K562 (cell line): ENCODE data around the gene DGUOK. TPM values are rescaled to one million over a fixed set of nuclear protein-coding genes. Genes with fewer than 3 reads are reported as not detected.

Experiments used
- ATAC-seq: fragments of 200-7000 bp; cut with Tn5 transposase; 3 replicates; pipeline ENCODE4 v1.9.1; 2020; ENCODE audit warnings: moderate library complexity
- BruUV-seq: library from RNA; stranded (reverse); fragments of 400-500 nt; replicated peaks from 2 replicates; lab custom pipeline; 2021; lab: Mats Ljungman, UMichigan
- CTCF ChIA-PET: fragments of 300-600 bp; formaldehyde crosslinking; extraction: SDS; loops from one replicate; lab custom pipeline; 2021; ENCODE audit warnings: low intra/inter-chr PET ratio; lab: Yijun Ruan, JAX
- POLR2A ChIA-PET: fragments of 300-600, 350-650 bp; sonication (Branson Sonifier 250); formaldehyde crosslinking; extraction: SDS; loops from one replicate; lab custom pipeline; 2021; ENCODE audit warnings: antibody characterized with exemption, inconsistent platforms; lab: Yijun Ruan, JAX
- DNase-seq, 4 experiments: peaks; one replicate each; pipeline versions ENCODE4 v3.0.0 to v3.0.0-alpha.2; 2011 to 2018; ENCODE audit warnings: low spot score in 3 of 4, mixed read lengths in 3 of 4; ENCODE audit errors: extremely low read depth in 1 of 4
- FAIRE-seq: peaks from 2 replicates; lab custom pipeline; 2011; peaks lifted over from hg19 to GRCh38; lab: Jason Lieb, UNC
- H2AFZ ChIP-seq: 2 replicates; pipeline ENCODE4 v1.6.0; 2011; ENCODE audit warnings: low read depth, low read length, control low read depth, inconsistent platforms
- H3K27ac ChIP-seq: fragments of 200-600 bp; 3 replicates; pipeline ENCODE4 v1.8.0; 2011; ENCODE audit warnings: low read depth, mild to moderate bottlenecking, control low read depth, inconsistent platforms, low read length, moderate library complexity, mixed read lengths; ENCODE audit errors: extremely low read depth
- H3K27me3 ChIP-seq, 2 experiments: fragments of 300-600 bp in 1 of 2; 2 replicates in 1 of 2; 3 replicates in 1 of 2; pipeline versions ENCODE4 v1.6.0 to v1.8.0; 2011; ENCODE audit warnings: inconsistent platforms in 2 of 2, low read length in 2 of 2, mild to moderate bottlenecking in 1 of 2, mixed read lengths in 1 of 2, moderate library complexity in 1 of 2; ENCODE audit not compliant: control insufficient read depth in 2 of 2, insufficient read depth in 2 of 2
- H3K36me3 ChIP-seq: fragments of 300-600 bp; 3 replicates; pipeline ENCODE4 v1.8.0; 2011; ENCODE audit warnings: mild to moderate bottlenecking, low read length, inconsistent platforms; ENCODE audit not compliant: control insufficient read depth, insufficient read depth
- H3K4me1 ChIP-seq, 2 experiments: fragments of 200-600 bp in 1 of 2; replicated peaks in 1 of 2; 2 replicates in 1 of 2; 3 replicates in 1 of 2; pipeline versions ENCODE4 v1.5.1 to v1.8.0; 2011; ENCODE audit warnings: inconsistent platforms in 2 of 2, low read length in 2 of 2, mild to moderate bottlenecking in 1 of 2, mixed read lengths in 1 of 2, moderate library complexity in 1 of 2; ENCODE audit not compliant: control insufficient read depth in 2 of 2, insufficient read depth in 2 of 2
- H3K4me2 ChIP-seq: 2 replicates; pipeline ENCODE4 v1.6.1; 2011; ENCODE audit warnings: low read length, control low read depth, inconsistent platforms, mixed read lengths; ENCODE audit not compliant: insufficient read depth
- H3K4me3 ChIP-seq: fragments of 200-600 bp; sonication (generic), shearing (Covaris generic); 2 replicates; pipeline ENCODE4 v1.5.1; 2016; ENCODE audit warnings: control low read depth, inconsistent platforms
- H3K79me2 ChIP-seq: fragments of 200-600 bp; 3 replicates; pipeline ENCODE4 v1.8.0; 2011; ENCODE audit warnings: low read length, inconsistent platforms; ENCODE audit not compliant: control insufficient read depth, insufficient read depth
- H3K9ac ChIP-seq, 2 experiments: 2 replicates each; pipeline versions ENCODE4 v1.6.0 to v1.6.1; 2011; ENCODE audit warnings: low read depth in 2 of 2, low read length in 2 of 2, control low read depth in 1 of 2, inconsistent platforms in 1 of 2, mild to moderate bottlenecking in 1 of 2, mixed read lengths in 1 of 2; ENCODE audit not compliant: insufficient read depth in 1 of 2
- H3K9me1 ChIP-seq: one replicate; pipeline ENCODE4 v1.6.0; 2011; ENCODE audit warnings: inconsistent platforms, mild to moderate bottlenecking, low read length, moderate library complexity; ENCODE audit not compliant: control insufficient read depth, insufficient read depth
- H3K9me3 ChIP-seq: replicated peaks from 2 replicates; pipeline ENCODE4 v1.5.1; 2011; ENCODE audit warnings: low read depth, low read length, inconsistent platforms; ENCODE audit not compliant: control insufficient read depth, insufficient read depth
- H4K20me1 ChIP-seq: replicated peaks from 2 replicates; pipeline ENCODE4 v1.6.1; 2011; ENCODE audit warnings: low read length, inconsistent platforms, mixed read lengths; ENCODE audit not compliant: control insufficient read depth, insufficient read depth
- ARID1B ChIP-seq: fragments of 450-650 bp; IDR thresholded peaks from 2 replicates; pipeline ENCODE4 v1.6.1; 2016; ENCODE audit warnings: antibody characterized with exemption, mild to moderate bottlenecking, inconsistent platforms
- ATF1 ChIP-seq, 2 experiments: fragments of 450-650 bp in 1 of 2; IDR thresholded peaks; 2 replicates each; pipeline ENCODE4 v1.6.1; 2016; ENCODE audit warnings: missing compliant biosample characterization in 1 of 2, missing genetic modification characterization in 1 of 2
- CREM ChIP-seq: IDR thresholded peaks from 2 replicates; pipeline ENCODE4 v1.6.1; 2014; ENCODE audit warnings: antibody characterized with exemption, low read depth
- DNMT1 ChIP-seq: fragments of 450-650 bp; IDR thresholded peaks from 2 replicates; pipeline ENCODE4 v1.6.1; 2016; ENCODE audit warnings: antibody characterized with exemption, mild to moderate bottlenecking
- NR0B1 ChIP-seq: fragments of 450-650 bp; IDR thresholded peaks from one replicate; pipeline ENCODE4 v1.6.1; 2018; ENCODE audit warnings: mild to moderate bottlenecking, moderate library complexity; ENCODE audit not compliant: partially characterized antibody
- ZNF24 ChIP-seq: fragments of 450-650 bp; IDR thresholded peaks from 2 replicates; pipeline ENCODE4 v1.6.1; 2016
- WGBS: fragments of 100-300 bp; shearing (Covaris generic); methylation state at CpG from one replicate; pipeline ENCODE4 v1.1.6; 2016; ENCODE audit warnings: low coverage, mixed read lengths; ENCODE audit not compliant: insufficient coverage; ENCODE audit errors: missing lambda C conversion rate; 5-methylcytosine and 5-hydroxymethylcytosine counted together
- in situ Hi-C: fragments of 300-500 bp; cut with MboI; formaldehyde crosslinking; loops from 4 replicates; pipeline ENCODE4 v1.15.0; 2018; ENCODE audit warnings: inconsistent platforms, mixed read lengths
- intact Hi-C: fragments of 100-400 bp; cut with micrococcal nuclease; formaldehyde crosslinking; loops from 2 replicates; pipeline ENCODE4 v1.14.2; 2022
- polyA plus RNA-seq, 8 experiments: library from polyadenylated mRNA; depleted of rRNA in 4 of 8; stranded (reverse) in 5 of 8; unstranded in 3 of 8; fragments of >200 nt; fragmentation: Nextera tagmentation in 2 of 8; fragmentation: Illumina TruSeq in 1 of 8; extraction: Ambion mirVana in 2 of 8; extraction: Trizol in 1 of 8; gene quantifications; 2 replicates each; pipeline versions ENCODE4 v1.2.1 to v1.2.3, GENCODE V29; 2011 to 2014; ENCODE audit warnings: inconsistent platforms in 1 of 8, missing spikeins in 1 of 8
- total RNA-seq, 7 experiments: library from RNA; depleted of rRNA in 6 of 7; stranded (reverse); fragments of >200 nt in 6 of 7; fragmentation: Illumina TruSeq in 2 of 7; extraction: Trizol in 2 of 7; gene quantifications; 2 replicates each; pipeline versions ENCODE4 v1.2.1 to v1.2.3, GENCODE V29; 2011 to 2021; ENCODE audit warnings: low replicate concordance in 1 of 7
- TF ChIP-seq, protein P1 (sequence below), 2 experiments: fragments of 450-650 bp in 1 of 2; sonication (generic) in 1 of 2; formaldehyde crosslinking in 1 of 2; IDR thresholded peaks in 1 of 2; conservative IDR thresholded peaks in 1 of 2; 2 replicates each; pipeline versions ENCODE4 v1.6.1 to v1.8.1; 2016 to 2023; ENCODE audit warnings: mild to moderate bottlenecking in 2 of 2, moderate library complexity in 2 of 2, inconsistent platforms in 1 of 2, missing genetic modification reagents in 1 of 2
- TF ChIP-seq, protein P2 (sequence below): fragments of 250-450 bp; sonication (Bioruptor Pico); IDR thresholded peaks from 2 replicates; pipeline ENCODE4 v1.5.0; 2021

DGUOK gene
- total and polyA plus RNA-seq, 9 of the 15 experiments (the other 6 are each of a cell fraction or from before 2014, with no cell fraction given): 67.0 to 288 (median 126) TPM

GRCh38 chr2:73911548-73912208, 15.0 kb upstream of the DGUOK start:
- no peaks in the 10 kb centered on the region for H3K27me3 ChIP-seq
- WGBS: 34% methylated on average over 8 of the region's 8 CpGs
- H3K4me3 ChIP-seq: no peak overlapping the region
- BruUV-seq: no TSS peak
- no peaks in the 10 kb centered on the region for H3K9me1 ChIP-seq
- H2AFZ ChIP-seq: no peak overlapping the region
- H3K4me1 ChIP-seq: no peaks in the 10 kb centered on the region; a peak in 1 of 5 replicates
- no peaks in the 10 kb centered on the region for H3K36me3 ChIP-seq
- TF ChIP-seq CREM (peak; percentile 79), ZNF24 (no peak), NR0B1 (no peak), ATF1 (CRISPR knock-in tag; IDR thresholded peaks at IDR 0.05) (no peak), ATF1 (tag; IDR thresholded peaks at IDR 0.05) (peak; percentile 73), DNMT1 (no peak), ARID1B (no peak)
- TF ChIP-seq, protein P1, sequence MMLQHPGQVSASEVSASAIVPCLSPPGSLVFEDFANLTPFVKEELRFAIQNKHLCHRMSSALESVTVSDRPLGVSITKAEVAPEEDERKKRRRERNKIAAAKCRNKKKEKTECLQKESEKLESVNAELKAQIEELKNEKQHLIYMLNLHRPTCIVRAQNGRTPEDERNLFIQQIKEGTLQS (IDR thresholded peaks at IDR 0.05): peak; percentile 19; the same call in 1 of the 2 replicates
- TF ChIP-seq, protein P1 (CRISPR knock-in tag; conservative IDR thresholded peaks at IDR 0.05): no peak
- TF ChIP-seq, protein P2, sequence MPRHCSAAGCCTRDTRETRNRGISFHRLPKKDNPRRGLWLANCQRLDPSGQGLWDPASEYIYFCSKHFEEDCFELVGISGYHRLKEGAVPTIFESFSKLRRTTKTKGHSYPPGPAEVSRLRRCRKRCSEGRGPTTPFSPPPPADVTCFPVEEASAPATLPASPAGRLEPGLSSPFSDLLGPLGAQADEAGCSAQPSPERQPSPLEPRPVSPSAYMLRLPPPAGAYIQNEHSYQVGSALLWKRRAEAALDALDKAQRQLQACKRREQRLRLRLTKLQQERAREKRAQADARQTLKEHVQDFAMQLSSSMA: no peak
- DNase-seq (no peak), ATAC-seq (no peak), FAIRE-seq (no peak)
- H3K9ac ChIP-seq: no peak overlapping the region
- in situ Hi-C loops (no loop called here), intact Hi-C loops (no loop called here)
- no peaks in the 10 kb centered on the region for H3K9me3 ChIP-seq
- CTCF ChIA-PET: no interaction called here
- H4K20me1 ChIP-seq: no peaks in the 10 kb centered on the region
- no peak overlapping the region for H3K4me2 ChIP-seq
- POLR2A ChIA-PET: interaction anchor here (0.7 to 1.9 kb wide), 2 partner anchors 9 to 20 kb away, joined by 3 to 6 read pairs; no protein-coding TSS in a partner anchor
- H3K27ac ChIP-seq: no peak overlapping the region
- no peaks in the 10 kb centered on the region for H3K79me2 ChIP-seq
